ENCODE results near the gene PIK3R1.

GRCh38 chr5:68276740-68277139 lies 61.2 kb downstream of the PIK3R1 start:
- TF ChIP-seq CTCF (IDR thresholded peaks at IDR 0.05) (no peak), EZH2phosphoT487 (IDR thresholded peaks at IDR 0.05) (no peak), EZH2 (IDR thresholded peaks at IDR 0.05) (no peak)

All from neural progenitor cell (in vitro differentiated cells).